Uterus (tissue), 2 donors: ENCODE results near the gene TMEM207.

Source experiments
- CTCF ChIP-seq, 4 experiments: fragments of 200-600 bp in 2 of 4; fragments of 450-650 bp in 2 of 4; sonication (generic) in 2 of 4; IDR thresholded peaks; one replicate each; pipeline ENCODE4 v1.5.1; 2016 to 2019; ENCODE audit warnings: antibody characterized with exemption in 4 of 4, mild to moderate bottlenecking in 2 of 4, moderate library complexity in 1 of 4
- POLR2A ChIP-seq, 2 donors: fragments of 450-650 bp; IDR thresholded peaks; one replicate each; pipeline ENCODE4 v1.6.1; 2016; ENCODE audit warnings: antibody characterized with exemption in 2 of 2, mild to moderate bottlenecking in 1 of 2, moderate library complexity in 1 of 2

- no peak for TF ChIP-seq CTCF (IDR thresholded peaks at IDR 0.05)
- no peak for TF ChIP-seq POLR2A (IDR thresholded peaks at IDR 0.05)
Observed at GRCh38 chr3:190499122-190499521, 49.4 kb upstream of the TMEM207 start.
